GM18861 (cell line): Measurements from ENCODE around the gene GPR31.

Source experiments
- ATAC-seq: cut with Tn5 transposase; IDR thresholded peaks from one replicate; pipeline ENCODE4 v1.9.1; 2021; ENCODE audit not compliant: unreplicated experiment

GPR31 gene

DNA sequence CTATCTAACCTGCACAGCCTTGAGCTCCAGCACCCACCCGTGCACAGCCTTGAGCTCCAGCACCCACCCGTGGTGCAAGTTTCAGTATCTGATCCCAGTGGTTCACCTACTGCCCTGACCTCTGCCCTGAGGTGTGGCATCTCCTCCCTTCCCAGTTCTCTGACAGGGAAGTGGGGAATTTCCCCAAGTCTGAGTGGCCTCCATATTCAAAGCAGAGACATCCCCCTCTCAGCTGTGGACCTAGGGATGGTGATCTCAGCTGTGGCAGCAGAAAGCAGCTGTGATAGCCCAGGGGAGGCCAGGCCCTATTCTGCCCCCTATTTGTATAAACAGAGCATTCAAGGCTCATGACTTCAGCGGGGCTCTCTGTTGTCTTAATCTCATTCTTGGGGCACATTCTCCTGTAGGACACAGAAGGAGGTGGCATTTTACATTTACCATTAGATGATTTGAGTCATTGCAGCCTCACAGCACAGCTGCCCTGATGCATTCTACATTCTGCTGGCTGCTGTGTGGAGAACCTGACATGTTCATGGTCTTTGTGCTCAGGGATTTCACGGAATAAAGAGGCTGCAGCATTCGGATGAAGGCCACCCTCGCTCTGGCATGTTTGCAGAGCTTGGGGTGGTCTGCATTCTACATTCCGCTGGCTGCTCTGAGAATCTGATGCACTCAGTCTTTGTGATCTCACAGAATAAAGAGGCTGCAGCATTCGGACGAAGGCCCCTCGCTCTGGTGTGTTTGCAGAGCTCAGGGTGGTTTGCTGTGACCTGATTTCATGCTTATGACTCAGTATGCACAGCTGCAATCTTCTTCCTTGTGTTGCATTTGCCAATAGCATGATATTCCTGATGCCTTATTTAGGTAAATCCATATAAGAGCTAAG lies 16.9 kb downstream of the GPR31 start:
- ATAC-seq, result no peak

DNA sequence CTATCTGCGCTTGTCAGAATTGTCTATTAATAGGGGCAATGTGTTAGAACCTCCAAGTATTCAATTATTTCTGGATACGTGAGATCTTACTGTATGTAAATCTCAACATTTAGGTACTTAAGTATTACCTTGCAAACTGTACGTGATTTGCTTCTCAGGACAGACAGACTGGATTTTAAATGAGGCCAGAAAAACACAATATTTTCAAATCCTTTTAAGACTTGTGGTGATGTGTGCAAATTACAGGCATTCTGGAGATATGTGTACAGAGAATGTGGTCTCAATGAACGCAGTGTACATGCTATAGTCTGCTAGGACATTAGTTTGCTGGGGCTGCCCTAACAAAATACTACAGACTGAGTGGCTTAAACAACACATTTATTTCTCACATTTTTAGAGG lies 18.0 kb downstream of the GPR31 start:
- ATAC-seq, result no peak

DNA sequence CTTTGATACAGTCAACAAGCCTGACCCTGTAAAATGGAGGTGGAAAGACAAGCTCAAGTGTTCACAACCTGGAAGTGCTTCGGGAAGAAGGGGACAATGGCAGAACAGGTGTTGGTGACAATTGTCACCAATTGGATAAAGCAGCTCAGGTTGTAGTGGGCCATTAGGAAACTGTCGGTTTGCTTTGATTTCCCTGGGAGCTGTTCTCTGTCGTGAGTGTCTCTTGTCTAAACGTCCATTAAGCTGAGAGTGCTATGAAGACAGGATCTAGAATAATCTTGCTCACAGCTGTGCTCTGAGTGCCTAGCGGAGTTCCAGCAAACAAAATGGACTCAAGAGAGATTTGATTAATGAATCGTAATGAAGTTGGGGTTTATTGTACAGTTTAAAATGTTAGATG lies 19.9 kb downstream of the GPR31 start:
- no peak for ATAC-seq

DNA sequence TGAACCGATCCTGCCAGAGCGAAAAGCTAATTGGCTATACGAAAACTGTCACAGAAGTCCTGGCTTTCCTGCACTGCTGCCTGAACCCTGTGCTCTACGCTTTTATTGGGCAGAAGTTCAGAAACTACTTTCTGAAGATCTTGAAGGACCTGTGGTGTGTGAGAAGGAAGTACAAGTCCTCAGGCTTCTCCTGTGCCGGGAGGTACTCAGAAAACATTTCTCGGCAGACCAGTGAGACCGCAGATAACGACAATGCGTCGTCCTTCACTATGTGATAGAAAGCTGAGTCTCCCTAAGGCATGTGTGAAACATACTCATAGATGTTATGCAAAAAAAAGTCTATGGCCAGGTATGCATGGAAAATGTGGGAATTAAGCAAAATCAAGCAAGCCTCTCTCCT lies 20.7 kb downstream of the GPR31 start:
- ATAC-seq, result no peak

DNA sequence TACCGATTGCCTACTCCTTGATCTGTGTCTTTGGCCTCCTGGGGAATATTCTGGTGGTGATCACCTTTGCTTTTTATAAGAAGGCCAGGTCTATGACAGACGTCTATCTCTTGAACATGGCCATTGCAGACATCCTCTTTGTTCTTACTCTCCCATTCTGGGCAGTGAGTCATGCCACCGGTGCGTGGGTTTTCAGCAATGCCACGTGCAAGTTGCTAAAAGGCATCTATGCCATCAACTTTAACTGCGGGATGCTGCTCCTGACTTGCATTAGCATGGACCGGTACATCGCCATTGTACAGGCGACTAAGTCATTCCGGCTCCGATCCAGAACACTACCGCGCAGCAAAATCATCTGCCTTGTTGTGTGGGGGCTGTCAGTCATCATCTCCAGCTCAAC lies 21.4 kb downstream of the GPR31 start:
- ATAC-seq, result no peak

DNA sequence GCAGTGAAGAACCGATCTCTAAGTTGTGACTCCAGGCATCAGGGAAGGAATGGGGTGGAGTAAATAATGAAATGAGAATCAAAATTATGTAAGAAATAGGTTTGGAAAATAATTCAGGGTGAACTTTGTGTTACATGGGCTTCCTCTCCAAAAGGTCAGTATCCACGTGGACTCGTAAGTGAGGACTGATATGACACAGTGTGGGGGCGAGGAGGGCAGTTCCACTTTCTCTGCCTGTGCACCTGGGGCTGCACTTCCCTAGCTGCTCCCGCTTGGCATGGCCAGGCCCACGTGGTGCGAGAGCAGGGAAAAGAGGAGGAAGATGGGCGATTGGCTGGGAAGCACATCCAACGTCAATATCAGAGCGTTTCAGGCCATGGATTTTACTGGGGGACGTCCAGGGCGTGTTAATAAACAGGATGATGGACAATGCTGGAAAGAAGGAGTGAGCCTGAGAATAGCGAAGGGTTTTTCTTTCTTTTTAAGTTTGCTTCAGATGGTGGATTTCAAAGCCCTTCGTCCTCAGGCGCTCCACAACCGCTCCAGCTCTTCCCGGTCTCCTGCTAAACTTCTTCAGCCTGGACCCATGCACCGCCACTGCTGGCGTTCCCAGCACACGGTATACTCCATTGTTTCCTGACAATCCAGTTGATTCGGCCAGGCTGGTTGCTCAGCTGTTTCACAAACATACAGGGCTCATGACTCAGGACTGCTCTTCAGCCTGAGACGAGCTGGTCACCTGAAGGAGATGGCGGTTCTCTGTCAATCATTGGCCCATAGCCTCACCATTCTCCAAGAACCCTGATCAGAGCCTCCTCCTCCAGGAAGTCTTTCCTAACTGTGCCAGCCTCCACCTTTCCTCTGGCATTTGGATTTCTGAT lies 23.1 kb downstream of the GPR31 start:
- no peak for ATAC-seq

DNA sequence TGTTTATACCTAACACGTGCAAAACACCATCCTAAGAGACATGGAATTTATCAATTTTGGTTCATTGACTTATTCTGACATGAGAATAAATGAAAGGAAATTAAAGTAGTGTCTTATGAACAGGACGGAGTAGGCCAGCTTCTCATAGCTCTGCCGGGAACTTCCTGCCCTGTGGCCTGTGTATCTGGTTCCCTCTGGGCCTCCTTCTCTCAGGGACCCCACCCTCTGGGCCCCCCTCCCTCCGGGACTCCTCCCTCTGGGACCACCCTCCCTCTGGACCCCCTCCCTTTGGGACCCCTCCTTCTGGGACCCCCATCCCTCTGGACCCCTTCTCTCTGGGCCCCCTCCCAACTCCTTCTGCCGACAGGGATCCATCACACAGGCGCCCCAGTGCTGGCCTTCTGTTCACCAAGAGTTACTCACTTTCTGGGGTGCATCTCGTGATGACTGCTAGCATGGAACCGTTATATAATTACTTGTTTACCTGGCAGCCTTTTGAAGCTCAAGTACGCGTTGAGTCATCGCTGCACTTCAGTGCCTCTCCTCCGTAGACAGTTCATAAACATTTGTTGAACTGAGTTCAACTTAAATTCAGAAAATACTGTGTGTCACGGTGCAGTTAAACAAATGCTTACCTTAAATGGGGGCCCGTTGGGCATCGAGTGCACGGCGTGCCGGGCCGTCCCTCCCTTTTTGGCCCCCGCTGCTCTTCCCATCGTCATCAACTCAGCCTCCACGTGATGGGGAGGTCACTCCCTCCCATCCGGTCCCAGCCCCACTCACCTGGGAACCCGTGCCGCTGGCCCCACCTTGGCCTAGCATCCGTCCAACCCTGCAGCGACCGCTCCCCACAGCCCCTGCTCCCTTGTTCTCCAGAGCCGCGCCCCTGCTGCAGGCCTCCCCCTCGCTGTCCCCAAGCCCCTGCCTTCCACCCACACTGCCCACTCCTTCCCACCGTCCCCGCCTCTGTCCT lies 26.8 kb downstream of the GPR31 start:
- peak; percentile 39 for ATAC-seq

DNA sequence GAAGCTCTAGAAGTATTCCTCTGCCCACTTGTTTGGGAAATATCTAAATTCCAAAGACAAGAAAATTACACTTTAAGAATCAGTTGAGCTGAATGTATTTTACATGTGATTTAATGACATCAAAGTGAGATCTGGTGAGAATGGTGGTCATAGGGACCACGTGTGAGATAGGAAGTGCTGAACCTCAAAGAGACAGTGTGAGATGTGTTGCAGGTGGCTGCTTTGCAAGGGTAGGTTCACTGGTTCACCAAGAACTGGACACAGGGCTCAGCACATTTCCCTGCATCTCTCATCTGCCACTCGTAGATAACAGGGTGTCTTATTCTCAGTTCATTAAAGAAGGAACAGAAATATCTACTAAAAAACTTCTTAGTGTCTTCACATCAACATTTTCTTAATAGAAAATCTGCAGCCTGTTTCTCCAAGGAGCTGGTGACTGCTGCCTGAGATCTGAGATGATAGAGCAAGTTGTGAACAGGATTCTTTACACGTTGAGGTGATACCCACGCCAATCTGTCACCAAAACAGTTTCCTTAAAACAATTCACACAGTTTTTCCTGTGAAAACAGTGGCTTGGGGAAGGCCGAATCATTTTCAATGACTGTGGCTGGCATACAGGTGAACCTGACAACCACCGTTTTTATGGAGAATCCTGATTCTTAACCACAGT lies 27.6 kb downstream of the GPR31 start:
- ATAC-seq, result peak; percentile 44

DNA sequence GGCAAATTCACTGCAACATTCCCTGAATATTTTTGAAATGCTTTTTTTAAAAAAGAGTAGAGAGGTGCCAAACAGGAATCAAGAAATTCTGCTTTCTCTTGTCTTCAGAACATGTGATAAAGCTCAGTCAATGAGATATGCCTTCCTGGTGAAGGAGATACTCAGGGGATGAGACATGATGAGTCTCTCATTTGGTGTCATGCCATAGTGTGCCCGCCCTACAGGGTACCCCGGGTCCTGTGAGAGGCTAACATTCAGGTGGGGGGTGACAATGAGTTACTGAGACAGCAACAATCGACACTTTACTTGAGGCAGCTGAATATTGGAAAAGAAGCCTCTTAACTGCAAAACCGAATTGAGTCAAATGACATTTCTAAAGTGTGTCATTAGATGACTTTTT lies 28.2 kb downstream of the GPR31 start:
- ATAC-seq, result no peak

DNA sequence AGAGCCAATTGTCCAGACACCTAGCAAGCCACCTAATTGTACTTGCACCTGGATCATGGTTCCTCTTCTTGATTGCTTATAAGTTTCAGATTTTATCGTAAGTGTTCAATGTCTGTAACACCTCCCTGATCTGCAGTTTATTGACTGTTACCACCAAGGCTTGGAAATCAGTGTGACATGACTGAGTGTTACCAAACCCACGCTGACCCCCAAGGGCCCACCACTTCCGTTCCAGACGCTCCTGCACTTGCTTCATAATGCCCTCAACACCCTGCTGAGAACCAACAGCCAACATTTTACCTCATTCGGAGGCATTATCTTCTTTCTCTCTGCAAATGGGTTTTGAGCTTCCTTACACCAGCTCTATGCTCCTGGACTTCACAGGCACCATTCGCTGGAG lies 28.6 kb downstream of the GPR31 start:
- ATAC-seq, result no peak

DNA sequence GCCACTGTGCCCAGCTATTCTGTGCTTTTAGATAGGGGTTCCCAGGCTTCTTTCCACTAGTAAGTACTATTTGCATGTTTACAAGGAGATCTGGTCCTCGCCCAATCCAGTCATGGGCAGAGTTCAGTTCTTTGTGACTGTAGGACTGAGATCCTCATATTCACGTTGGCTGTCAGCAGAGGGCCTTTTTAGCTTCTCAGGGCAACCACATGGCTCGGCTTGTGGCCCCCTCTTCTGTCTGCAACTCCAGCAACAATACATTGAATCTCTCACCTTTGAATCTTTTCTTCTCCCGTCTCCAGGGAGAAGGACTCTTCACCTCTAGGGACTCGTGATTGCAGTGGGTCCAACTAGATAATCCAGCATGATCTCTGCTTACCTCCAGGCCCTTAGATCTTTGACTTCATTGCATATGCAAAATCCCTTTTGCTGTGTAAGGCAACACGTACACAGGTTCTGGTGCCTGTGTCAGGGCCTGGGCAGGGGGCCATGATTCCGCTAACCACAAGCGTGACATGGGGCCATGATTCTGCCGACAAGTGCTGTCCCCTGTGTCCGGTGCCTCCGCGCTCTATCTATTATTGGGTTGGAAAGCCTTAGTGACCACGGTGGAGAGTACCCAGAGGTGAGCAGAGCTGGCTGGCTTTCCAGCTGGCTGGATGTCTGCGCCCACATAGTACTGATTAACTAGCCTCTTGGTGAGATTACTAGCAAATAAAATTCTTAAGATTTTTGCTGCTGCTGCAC lies 29.8 kb downstream of the GPR31 start:
- ATAC-seq, result no peak

DNA sequence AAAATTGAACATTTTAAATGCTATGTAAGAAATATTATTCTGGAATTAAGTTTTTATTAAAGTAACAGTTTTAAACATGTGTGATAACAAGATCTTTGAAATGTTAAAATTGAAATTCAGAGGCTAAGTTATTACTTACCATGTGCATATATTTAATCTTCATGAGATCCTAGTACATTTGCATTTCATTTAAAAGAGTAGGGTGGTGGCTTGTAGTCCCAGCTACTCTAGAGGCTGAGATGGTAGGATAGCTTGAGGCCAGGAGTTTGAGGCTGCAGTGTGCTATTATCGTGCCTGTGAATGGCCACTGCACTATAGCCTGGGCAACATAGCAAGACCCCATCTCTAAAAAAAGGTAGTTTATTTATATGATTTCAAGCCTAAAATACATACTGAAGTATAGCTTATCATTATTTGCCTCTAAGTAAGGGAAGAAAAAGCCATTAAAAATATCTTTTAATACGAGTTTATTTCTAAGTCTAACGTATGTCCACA lies 31.9 kb downstream of the GPR31 start:
- ATAC-seq, result no peak

DNA sequence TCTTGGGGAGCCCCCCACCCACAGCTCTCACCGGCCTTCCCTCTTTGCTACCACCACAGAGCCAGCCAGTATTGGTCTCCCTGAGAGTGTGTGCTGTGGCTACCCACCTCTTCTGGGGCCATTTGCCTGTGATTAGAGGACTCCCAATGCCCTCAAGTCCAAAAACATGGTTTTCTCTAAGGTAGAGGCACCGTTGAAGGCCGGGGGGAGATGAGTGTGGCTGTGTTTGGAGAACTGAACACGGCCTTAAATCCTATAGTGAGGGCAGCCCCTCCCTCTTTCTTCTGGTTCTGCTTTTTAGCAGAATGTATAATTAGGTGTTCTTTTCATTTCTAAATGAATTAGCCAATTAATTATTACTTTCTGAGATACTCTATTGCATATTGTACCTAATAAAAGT lies 32.4 kb downstream of the GPR31 start:
- ATAC-seq, result no peak

DNA sequence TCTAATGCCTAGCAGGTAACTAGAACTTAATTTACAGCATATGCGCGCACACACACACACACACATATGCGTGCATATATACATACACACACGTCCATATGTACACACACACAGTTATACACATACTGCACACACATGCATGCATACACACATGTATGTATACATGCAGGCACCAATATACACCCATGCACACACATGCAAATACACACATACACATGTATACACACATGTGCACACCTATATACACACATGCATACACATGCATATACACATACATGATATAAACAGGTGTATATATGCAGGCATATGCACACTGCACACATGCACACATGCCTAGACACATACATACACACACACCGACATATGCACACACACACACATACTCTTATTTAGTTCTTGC lies 33.0 kb downstream of the GPR31 start:
- no peak for ATAC-seq

DNA sequence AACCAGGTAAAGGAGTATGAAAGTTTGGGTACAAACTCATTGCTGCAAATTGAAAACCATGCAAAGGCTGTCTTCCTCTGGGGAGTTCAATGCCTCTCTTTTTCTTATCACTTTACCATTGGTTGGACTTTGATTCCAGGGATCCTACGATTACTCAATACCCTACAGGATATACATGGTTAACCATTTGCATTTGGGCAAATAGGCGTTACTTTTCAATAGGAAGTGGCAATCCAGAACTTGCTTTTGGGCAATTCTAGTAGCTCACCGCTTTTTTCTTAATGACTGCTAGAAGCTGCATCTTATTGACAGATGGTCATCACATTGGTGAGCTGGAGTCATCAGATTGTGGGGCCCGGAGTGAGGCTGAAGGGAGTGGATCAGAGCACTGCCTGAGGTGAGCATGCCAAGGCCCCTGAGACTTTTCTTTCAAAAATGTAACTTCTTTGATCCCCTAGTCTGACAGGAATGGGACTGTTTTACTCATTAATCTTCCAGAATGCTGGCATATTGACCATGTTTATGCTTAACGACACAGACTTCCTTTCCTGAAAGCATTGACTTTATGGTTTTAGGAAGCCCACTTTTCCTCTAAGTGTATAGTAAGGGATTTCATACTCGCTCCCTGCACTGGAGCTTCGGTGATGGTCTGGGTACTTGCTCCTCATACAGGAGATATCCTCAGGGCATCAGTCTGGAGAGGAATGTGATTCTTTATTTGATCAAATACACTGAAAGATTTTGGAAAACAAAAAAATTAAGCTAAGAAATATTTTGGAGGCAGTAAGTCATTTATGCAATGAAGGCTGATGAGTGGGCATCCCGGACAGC lies 34.7 kb downstream of the GPR31 start, which contains the start of gene CCR6:
TSS of gene CCR6 (plus strand) at position 270 of the 831 bp plus-strand sequence. CDS start 13,039 bp downstream, outside the sequence.
- peak; percentile 23 for ATAC-seq

DNA sequence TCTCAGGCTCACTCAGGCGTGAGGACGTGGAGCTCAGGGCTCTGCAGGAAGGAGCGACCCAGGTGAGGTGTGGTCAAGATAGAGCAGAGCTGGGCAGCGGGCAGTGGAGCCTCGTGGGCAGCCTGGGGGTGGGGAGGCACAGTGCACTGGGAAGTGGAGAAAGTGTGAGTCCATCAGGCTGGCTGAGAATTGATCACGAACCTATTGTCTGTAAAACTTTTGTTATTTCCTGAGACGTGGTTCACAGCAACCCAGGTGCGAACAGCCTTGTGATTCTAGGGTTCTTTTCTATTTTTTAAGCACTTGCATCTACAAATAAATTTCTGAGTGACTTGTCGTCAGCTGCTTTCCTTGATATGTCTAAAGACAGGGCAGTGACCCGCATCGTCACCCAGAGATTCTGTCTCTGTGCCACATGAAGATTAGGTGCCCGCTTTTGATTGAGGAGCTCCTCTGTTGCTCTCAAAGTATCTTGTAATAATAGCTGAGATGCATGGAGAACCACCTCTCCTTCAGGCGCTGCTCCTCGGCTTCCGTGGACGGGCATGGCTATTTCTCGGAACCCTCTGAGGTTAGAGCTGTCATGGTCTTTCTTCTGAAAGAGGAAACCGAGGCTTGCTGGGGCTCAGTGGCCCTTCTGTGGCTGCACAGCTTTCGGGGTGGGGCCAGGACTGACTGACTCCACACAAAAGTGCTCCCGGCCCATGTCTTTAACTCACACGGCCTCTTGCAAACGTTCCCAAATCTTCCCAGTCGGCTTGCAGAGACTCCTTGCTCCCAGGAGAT lies 35.5 kb downstream of the GPR31 start:
- ATAC-seq, result peak; percentile 13

DNA sequence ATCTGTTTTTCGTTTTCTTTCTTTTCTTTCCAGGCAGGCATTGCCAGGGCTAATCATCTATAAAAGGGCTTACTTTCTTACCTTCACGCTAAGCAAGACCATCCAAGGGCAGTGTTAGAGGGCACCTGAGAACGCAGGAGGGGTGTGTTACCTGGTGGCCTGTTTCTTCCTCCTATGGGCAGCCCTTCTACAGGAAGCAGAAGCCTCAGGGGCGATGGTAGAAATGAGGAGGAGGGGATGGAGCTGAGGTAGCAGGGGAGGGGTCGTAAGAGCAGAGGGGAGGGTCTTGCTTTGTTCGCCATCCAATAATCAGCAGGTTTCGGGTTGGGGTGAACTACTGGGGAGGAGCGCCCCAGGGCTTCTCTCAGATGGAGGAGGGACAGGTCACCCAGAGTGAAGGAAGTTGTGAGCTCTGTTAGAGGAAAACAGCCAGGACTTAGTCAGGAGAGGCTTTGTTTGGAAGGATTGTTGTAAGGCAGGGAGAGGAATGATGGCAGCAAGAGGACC lies 36.4 kb downstream of the GPR31 start:
- ATAC-seq, result no peak

DNA sequence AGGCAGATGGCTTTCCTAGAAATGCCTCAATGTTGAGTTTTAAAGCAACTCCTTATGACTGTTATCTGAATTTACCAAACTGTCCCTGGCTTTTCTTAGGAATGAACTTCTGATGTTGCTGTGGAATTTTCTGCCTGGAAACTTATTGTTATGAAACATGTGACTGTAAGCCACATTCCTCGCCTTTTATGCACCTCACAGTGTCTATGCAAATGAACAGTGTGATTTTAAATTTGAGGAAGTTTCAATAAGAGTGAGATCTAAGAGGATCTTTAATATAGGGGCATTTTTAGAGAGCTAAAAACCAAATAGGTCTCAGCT lies 37.2 kb downstream of the GPR31 start:
- ATAC-seq, result no peak
